Kidney epithelial cell (primary cell): ENCODE data around the gene DNAJB5. TPM values are rescaled to one million over a fixed set of nuclear protein-coding genes. Genes with fewer than 3 reads are reported as not detected.

Source experiments
- DNase-seq: peaks from one replicate; pipeline ENCODE4 v3.0.0-alpha.2; 2010; ENCODE audit warnings: low read depth
- H3K27me3 ChIP-seq: 2 replicates; pipeline ENCODE4 v1.6.0; 2011; ENCODE audit warnings: low read length; ENCODE audit not compliant: control insufficient read depth, insufficient read depth
- H3K36me3 ChIP-seq: 2 replicates; pipeline ENCODE4 v1.5.1; 2011; ENCODE audit warnings: low read length; ENCODE audit not compliant: control insufficient read depth, insufficient read depth
- H3K4me3 ChIP-seq: 2 replicates; pipeline ENCODE4 v1.5.1; 2011; ENCODE audit warnings: low read depth, mild to moderate bottlenecking, control low read depth, low read length
- total RNA-seq: library from RNA; depleted of rRNA; stranded (reverse); fragments of >200 nt; gene quantifications from 2 replicates; pipeline ENCODE4 v1.2.3, GENCODE V29; 2015
- TF ChIP-seq, protein P1 (sequence below): IDR thresholded peaks from 2 replicates; pipeline ENCODE4 v1.5.1; 2011; ENCODE audit warnings: mild to moderate bottlenecking, moderate library complexity, low read length, control low read depth, inconsistent platforms; ENCODE audit not compliant: insufficient read depth, poor library complexity, severe bottlenecking

DNAJB5 gene
- total RNA-seq, 1 donor from 2014 or later = 24.8 TPM

GRCh38 chr9:34986540-34987047, 3.0 kb upstream of the DNAJB5 start:
- TF ChIP-seq, protein P1, sequence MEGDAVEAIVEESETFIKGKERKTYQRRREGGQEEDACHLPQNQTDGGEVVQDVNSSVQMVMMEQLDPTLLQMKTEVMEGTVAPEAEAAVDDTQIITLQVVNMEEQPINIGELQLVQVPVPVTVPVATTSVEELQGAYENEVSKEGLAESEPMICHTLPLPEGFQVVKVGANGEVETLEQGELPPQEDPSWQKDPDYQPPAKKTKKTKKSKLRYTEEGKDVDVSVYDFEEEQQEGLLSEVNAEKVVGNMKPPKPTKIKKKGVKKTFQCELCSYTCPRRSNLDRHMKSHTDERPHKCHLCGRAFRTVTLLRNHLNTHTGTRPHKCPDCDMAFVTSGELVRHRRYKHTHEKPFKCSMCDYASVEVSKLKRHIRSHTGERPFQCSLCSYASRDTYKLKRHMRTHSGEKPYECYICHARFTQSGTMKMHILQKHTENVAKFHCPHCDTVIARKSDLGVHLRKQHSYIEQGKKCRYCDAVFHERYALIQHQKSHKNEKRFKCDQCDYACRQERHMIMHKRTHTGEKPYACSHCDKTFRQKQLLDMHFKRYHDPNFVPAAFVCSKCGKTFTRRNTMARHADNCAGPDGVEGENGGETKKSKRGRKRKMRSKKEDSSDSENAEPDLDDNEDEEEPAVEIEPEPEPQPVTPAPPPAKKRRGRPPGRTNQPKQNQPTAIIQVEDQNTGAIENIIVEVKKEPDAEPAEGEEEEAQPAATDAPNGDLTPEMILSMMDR = no peak
- Histone ChIP-seq H3K36me3 (no peaks in the 10 kb centered on the region), H3K4me3 (no peak overlapping the region), H3K27me3 (peaks cover 5% of the 10 kb centered on the region)
- no peak for DNase-seq

DNA sequence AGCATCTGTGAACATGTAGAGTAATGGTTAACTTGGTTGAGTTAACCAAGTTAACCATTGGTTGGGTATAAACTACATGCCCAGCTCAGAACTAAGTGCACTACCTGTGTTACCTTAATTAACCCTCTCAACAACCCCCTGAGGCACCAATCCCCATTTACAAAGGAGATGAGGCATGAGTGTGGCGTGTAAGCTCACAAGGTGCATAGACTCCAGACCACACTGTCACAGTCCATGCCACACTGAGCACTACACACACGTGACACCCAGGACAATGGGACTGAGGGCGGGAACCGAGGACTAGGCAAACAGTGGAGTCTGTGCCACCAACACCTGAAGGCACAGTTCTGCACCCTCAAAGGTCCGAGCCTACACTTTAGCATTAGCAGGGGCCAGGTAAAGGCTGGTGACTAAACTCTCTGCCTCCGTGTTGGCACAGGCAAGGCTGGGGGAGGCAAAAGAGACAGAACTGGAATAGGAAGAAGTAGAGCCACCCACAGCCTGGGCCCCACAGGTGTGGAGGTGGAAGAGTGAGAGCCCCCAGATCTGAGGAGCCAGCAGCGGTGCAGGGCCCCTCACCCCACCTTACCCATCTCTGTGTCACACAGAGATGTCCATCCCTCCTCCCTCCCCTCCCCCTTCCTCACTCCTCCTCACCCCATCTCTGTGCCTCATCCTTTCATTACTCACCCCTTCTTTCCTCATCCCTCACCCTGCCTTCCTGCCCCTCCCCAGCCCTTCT, 2.2 kb upstream of the DNAJB5 start:
- Histone ChIP-seq H3K36me3 (no peaks in the 10 kb centered on the region), H3K4me3 (no peak overlapping the region), H3K27me3 (peaks cover 5% of the 10 kb centered on the region)
- no peak for DNase-seq
- TF ChIP-seq, protein P1 = no peak

GRCh38 chr9:34988218-34989002, 1.1 kb upstream of the DNAJB5 start:
- TF ChIP-seq, protein P1 = no peak
- peaks cover 3% of the 10 kb centered on the region for H3K27me3 ChIP-seq
- H3K36me3 ChIP-seq = no peaks in the 10 kb centered on the region
- no peak for DNase-seq
- peak overlapping the region; percentile 35 for H3K4me3 ChIP-seq

DNA sequence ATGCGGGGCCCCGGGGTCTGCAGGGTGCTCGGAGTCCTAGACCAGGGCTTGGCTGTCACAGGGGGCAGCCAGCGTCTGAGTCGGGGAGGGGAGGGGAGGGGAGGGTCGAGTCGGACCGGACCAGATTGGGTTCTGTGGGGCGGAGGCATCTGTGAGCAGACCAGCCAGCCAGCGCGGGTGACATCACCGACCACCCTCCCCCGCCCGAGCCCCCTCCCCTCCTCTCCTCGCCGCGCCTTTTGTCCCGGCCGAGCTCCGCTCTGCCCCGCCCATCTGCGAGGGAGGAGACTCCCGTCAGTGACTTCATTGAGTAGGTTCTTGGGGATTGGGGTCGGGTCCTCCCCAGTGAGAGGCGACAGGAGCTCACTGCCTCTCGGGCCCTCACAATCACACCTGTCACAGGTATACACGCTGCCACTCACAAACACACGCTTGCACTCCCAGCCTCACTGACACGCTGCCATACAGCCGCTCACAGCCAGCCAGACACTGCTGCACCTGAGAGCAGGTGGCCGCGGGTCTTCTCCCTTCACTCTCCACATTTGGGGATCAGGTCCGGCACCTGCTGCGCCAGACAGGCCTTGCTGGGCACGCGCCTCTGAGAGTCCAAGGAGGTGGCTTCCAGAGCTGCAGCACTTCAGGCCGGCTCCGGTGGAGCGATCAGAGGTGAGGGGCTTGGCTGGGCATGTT, 546 bp downstream of the DNAJB5 start:
- no peaks in the 10 kb centered on the region for H3K36me3 ChIP-seq
- no peaks in the 10 kb centered on the region for H3K27me3 ChIP-seq
- TF ChIP-seq, protein P1 = no peak
- H3K4me3 ChIP-seq = peak overlapping the region; percentile 81
- no peak for DNase-seq

- Histone ChIP-seq H3K4me3 (no peak overlapping the region), H3K36me3 (no peaks in the 10 kb centered on the region), H3K27me3 (no peaks in the 10 kb centered on the region)
- TF ChIP-seq, protein P1 = no peak
- no peak for DNase-seq
Measured at GRCh38 chr9:34990908-34991606, 1.5 kb downstream of the DNAJB5 start.
